GM12864 (cell line): ENCODE results near the gene GNL3.
A peak's percentile ranks its signal among the peaks of the same experiment; 100 is the strongest.

Source experiments
- DNase-seq: peaks from one replicate; pipeline ENCODE4 v3.0.0-alpha.2; 2011; ENCODE audit warnings: low read depth
- H3K4me3 ChIP-seq: 2 replicates; pipeline ENCODE4 v1.5.1; 2011; ENCODE audit warnings: mild to moderate bottlenecking, low read depth, low read length, control low read depth
- CTCF ChIP-seq: IDR thresholded peaks from 2 replicates; pipeline ENCODE4 v1.5.1; 2011; ENCODE audit warnings: low read depth, mild to moderate bottlenecking, moderate library complexity, low read length, control low read depth, inconsistent platforms; ENCODE audit errors: missing control alignments

The GNL3 gene

GRCh38 chr3:52696830-52697631 lies 11.2 kb downstream of the GNL3 start:
- DNase-seq: no peak
- no peak overlapping the region for H3K4me3 ChIP-seq
- TF ChIP-seq CTCF: no peak

- no peak overlapping the region for H3K4me3 ChIP-seq
- DNase-seq: no peak
- no peak for TF ChIP-seq CTCF
Measured at GRCh38 chr3:52697632-52697965, 11.8 kb downstream of the GNL3 start.

GRCh38 chr3:52703341-52703740 lies 17.5 kb downstream of the GNL3 start:
- no peak for DNase-seq
- no peak overlapping the region for H3K4me3 ChIP-seq
- no peak for TF ChIP-seq CTCF

- no peak for DNase-seq
- peak overlapping the region; percentile 90 for H3K4me3 ChIP-seq
- TF ChIP-seq CTCF: no peak
Measured at GRCh38 chr3:52704611-52705437, 19.0 kb downstream of the GNL3 start.

GRCh38 chr3:52705438-52705687 lies 19.5 kb downstream of the GNL3 start:
- peak overlapping the region; percentile 90 for H3K4me3 ChIP-seq
- no peak for DNase-seq
- no peak for TF ChIP-seq CTCF

GRCh38 chr3:52705688-52706686 lies 20.2 kb downstream of the GNL3 start, which contains the start of the genes GLT8D1 and SPCS1:
Gene GLT8D1 (minus strand): TSS chr3:52705791. CDS start chr3:52700460, 5,331 bp downstream.
Gene SPCS1 (plus strand): TSS chr3:52706106. CDS start chr3:52706247, 141 bp downstream.
- H3K4me3 ChIP-seq: peak within 1 kb of the TSS; percentile 90
- no peak for DNase-seq
- no peak for TF ChIP-seq CTCF
